SK-N-SH (cell line): Measurements from ENCODE around the gene BNIP3. TPM values are rescaled to one million over a fixed set of nuclear protein-coding genes. Genes with fewer than 3 reads are reported as not detected.

Experiments
- CTCF ChIA-PET: fragments of 300-600, 350-600 bp; formaldehyde crosslinking; extraction: SDS; loops from one replicate; lab custom pipeline; 2021; lab: Yijun Ruan, JAX
- POLR2A ChIA-PET: fragments of 350-600 bp; sonication (Branson Sonifier 250); formaldehyde crosslinking; extraction: SDS; loops from one replicate; lab custom pipeline; 2020; ENCODE audit warnings: antibody characterized with exemption, inconsistent platforms; lab: Yijun Ruan, JAX
- DNase-seq: peaks from one replicate; pipeline ENCODE4 v3.0.0; 2012
- H2AFZ ChIP-seq: fragments of 200-600 bp; sonication (generic); 2 replicates; pipeline ENCODE4 v1.8.1; 2016; ENCODE audit warnings: antibody characterized with exemption, mild to moderate bottlenecking, low read depth
- H3F3A ChIP-seq: fragments of 200-600 bp; sonication (generic); replicated peaks from 2 replicates; pipeline ENCODE3; 2016; ENCODE audit warnings: antibody characterized with exemption, mild to moderate bottlenecking; ENCODE audit not compliant: insufficient read depth
- H3K27ac ChIP-seq, 2 experiments: fragments of 200-500 bp in 1 of 2; fragments of 200-600 bp in 1 of 2; sonication (Bioruptor generic) in 1 of 2; sonication (generic), shearing (Covaris generic) in 1 of 2; 2 replicates each; pipeline versions ENCODE4 v1.5.1 to v1.6.1; 2014 to 2016; ENCODE audit warnings: low read depth in 2 of 2, inconsistent platforms in 1 of 2, low read length in 1 of 2, mild to moderate bottlenecking in 1 of 2, mixed read lengths in 1 of 2
- H3K27me3 ChIP-seq: fragments of 200-600 bp; sonication (generic), shearing (Covaris generic); 2 replicates; pipeline ENCODE4 v1.6.1; 2016; ENCODE audit warnings: mixed run types; ENCODE audit not compliant: insufficient read depth
- H3K36me3 ChIP-seq, 2 experiments: fragments of 200-500 bp in 1 of 2; fragments of 200-600 bp in 1 of 2; sonication (Bioruptor generic) in 1 of 2; sonication (generic) in 1 of 2; replicated peaks in 1 of 2; 2 replicates each; pipeline versions ENCODE3 to v1.5.1; 2014 to 2016; ENCODE audit warnings: low read length in 1 of 2, mild to moderate bottlenecking in 1 of 2; ENCODE audit not compliant: insufficient read depth in 2 of 2, control insufficient read depth in 1 of 2
- H3K4me1 ChIP-seq, 2 experiments: fragments of 200-500 bp in 1 of 2; fragments of 200-600 bp in 1 of 2; sonication (Bioruptor generic) in 1 of 2; sonication (generic), shearing (Covaris generic) in 1 of 2; 2 replicates each; pipeline versions ENCODE4 v1.5.1 to v1.6.1; 2014 to 2016; ENCODE audit warnings: low read depth in 1 of 2, low read length in 1 of 2, mixed run types in 1 of 2; ENCODE audit not compliant: insufficient read depth in 2 of 2, control insufficient read depth in 1 of 2
- H3K4me2 ChIP-seq: fragments of 200-600 bp; sonication (generic), shearing (Covaris generic); 2 replicates; pipeline ENCODE4 v1.6.1; 2017; ENCODE audit warnings: mixed run types
- H3K4me3 ChIP-seq, 2 experiments: fragments of 200-500 bp in 1 of 2; fragments of 200-600 bp in 1 of 2; sonication (Bioruptor generic) in 1 of 2; sonication (generic), shearing (Covaris generic) in 1 of 2; 2 replicates each; pipeline versions ENCODE4 v1.5.1 to v1.8.1; 2014 to 2016; ENCODE audit warnings: low read depth in 2 of 2, inconsistent platforms in 1 of 2, low read length in 1 of 2, mild to moderate bottlenecking in 1 of 2, mixed read lengths in 1 of 2, moderate library complexity in 1 of 2
- H3K79me2 ChIP-seq: fragments of 200-600 bp; sonication (generic); 2 replicates; pipeline ENCODE4 v1.8.1; 2017; ENCODE audit warnings: mild to moderate bottlenecking; ENCODE audit not compliant: insufficient read depth
- H3K9ac ChIP-seq: fragments of 200-600 bp; sonication (generic); 2 replicates; pipeline ENCODE4 v1.6.1; 2017; ENCODE audit warnings: mixed run types
- H3K9me2 ChIP-seq: fragments of 200-600 bp; sonication (generic); 2 replicates; pipeline ENCODE4 v1.6.1; 2017; ENCODE audit warnings: mixed run types
- H3K9me3 ChIP-seq: fragments of 200-600 bp; sonication (generic); 2 replicates; pipeline ENCODE4 v1.6.1; 2017; ENCODE audit warnings: mixed run types, mild to moderate bottlenecking, moderate library complexity
- H4K20me1 ChIP-seq: fragments of 200-600 bp; sonication (generic); 2 replicates; pipeline ENCODE4 v1.6.1; 2017; ENCODE audit warnings: mild to moderate bottlenecking, mixed run types; ENCODE audit not compliant: insufficient read depth
- ELF1 ChIP-seq: IDR thresholded peaks from 2 replicates; pipeline ENCODE4 v1.4.0; 2012
- EP300 ChIP-seq, 2 experiments: IDR thresholded peaks; 2 replicates each; pipeline versions ENCODE4 v1.4.0 to v1.6.1; 2012; ENCODE audit warnings: borderline replicate concordance in 1 of 2, low read depth in 1 of 2, low read length in 1 of 2
- FOSL2 ChIP-seq: IDR thresholded peaks from 2 replicates; pipeline ENCODE4 v1.4.0; 2012; ENCODE audit warnings: low read depth, mild to moderate bottlenecking, moderate library complexity, borderline replicate concordance
- FOXJ3 ChIP-seq: sonication (generic); formaldehyde crosslinking; IDR thresholded peaks from 2 replicates; pipeline ENCODE4 v1.5.1; 2020; ENCODE audit warnings: mild to moderate bottlenecking, missing genetic modification reagents
- FOXM1 ChIP-seq: IDR thresholded peaks from 2 replicates; pipeline ENCODE4 v1.4.0; 2012; ENCODE audit warnings: low read depth, mild to moderate bottlenecking
- GABPA ChIP-seq: IDR thresholded peaks from 2 replicates; pipeline ENCODE4 v1.4.0; 2012; ENCODE audit warnings: low read depth, mild to moderate bottlenecking
- GATA2 ChIP-seq: sonication (generic); formaldehyde crosslinking; IDR thresholded peaks from 2 replicates; pipeline ENCODE4 v1.5.0; 2020; ENCODE audit warnings: mild to moderate bottlenecking, missing genetic modification reagents
- JUND ChIP-seq: IDR thresholded peaks from 2 replicates; pipeline ENCODE4 v1.4.0; 2012
- MXI1 ChIP-seq: IDR thresholded peaks from 2 replicates; pipeline ENCODE4 v1.6.1; 2012; ENCODE audit warnings: mild to moderate bottlenecking, low read depth, low read length, improper control_type of control experiment
- NFIC ChIP-seq: IDR thresholded peaks from 2 replicates; pipeline ENCODE4 v1.4.0; 2012; ENCODE audit warnings: borderline replicate concordance
- RFX5 ChIP-seq: IDR thresholded peaks from 2 replicates; pipeline ENCODE4 v1.6.1; 2012; ENCODE audit warnings: mild to moderate bottlenecking, improper control_type of control experiment, low read length
- SIN3A ChIP-seq: IDR thresholded peaks from 2 replicates; pipeline ENCODE4 v1.6.1; 2012; ENCODE audit warnings: low read depth, mild to moderate bottlenecking, low read length, moderate library complexity, borderline replicate concordance
- TAF1 ChIP-seq: IDR thresholded peaks from 2 replicates; pipeline ENCODE4 v1.6.1; 2012; ENCODE audit warnings: low read depth, mild to moderate bottlenecking, low read length, moderate library complexity, borderline replicate concordance
- TEAD4 ChIP-seq: IDR thresholded peaks from 2 replicates; pipeline ENCODE4 v1.4.0; 2012; ENCODE audit warnings: mild to moderate bottlenecking, borderline replicate concordance; ENCODE audit not compliant: insufficient read depth
- YY1 ChIP-seq: IDR thresholded peaks from 2 replicates; pipeline ENCODE4 v1.4.0; 2012; ENCODE audit warnings: low read depth, mild to moderate bottlenecking
- WGBS: methylation state at CpG from one replicate; pipeline ENCODE4 v1.1.6; 2017; ENCODE audit warnings: low lambda C conversion rate; 5-methylcytosine and 5-hydroxymethylcytosine counted together
- polyA plus RNA-seq, 3 experiments: library from polyadenylated mRNA; depleted of rRNA; stranded (reverse); fragments of >200 nt; gene quantifications; 2 replicates each; pipeline ENCODE4 v1.2.3, GENCODE V29; 2012
- TF ChIP-seq, protein P1 (sequence below): fragments of 150-350 bp; IDR thresholded peaks from 2 replicates; pipeline ENCODE4 v1.6.1; 2017; ENCODE audit warnings: antibody characterized with exemption, low read length, low read depth, borderline replicate concordance
- TF ChIP-seq, protein P2 (sequence below): fragments of 150-350 bp; IDR thresholded peaks from 2 replicates; pipeline ENCODE4 v1.6.1; 2016; ENCODE audit warnings: mild to moderate bottlenecking, low read depth, low read length
- TF ChIP-seq, protein P3 (sequence below): IDR thresholded peaks from 2 replicates; pipeline ENCODE4; 2012
- TF ChIP-seq, protein P4 (sequence below): IDR thresholded peaks from 2 replicates; pipeline ENCODE4 v1.4.0; 2012; ENCODE audit warnings: low read depth
- TF ChIP-seq, protein P5 (sequence below): IDR thresholded peaks from 2 replicates; pipeline ENCODE4 v1.4.0; 2012; ENCODE audit warnings: low read depth, borderline replicate concordance

BNIP3 gene
- polyA plus RNA-seq, 1 of the 3 experiments (the other 2 are of a cell fraction), result 40.3 TPM

DNA sequence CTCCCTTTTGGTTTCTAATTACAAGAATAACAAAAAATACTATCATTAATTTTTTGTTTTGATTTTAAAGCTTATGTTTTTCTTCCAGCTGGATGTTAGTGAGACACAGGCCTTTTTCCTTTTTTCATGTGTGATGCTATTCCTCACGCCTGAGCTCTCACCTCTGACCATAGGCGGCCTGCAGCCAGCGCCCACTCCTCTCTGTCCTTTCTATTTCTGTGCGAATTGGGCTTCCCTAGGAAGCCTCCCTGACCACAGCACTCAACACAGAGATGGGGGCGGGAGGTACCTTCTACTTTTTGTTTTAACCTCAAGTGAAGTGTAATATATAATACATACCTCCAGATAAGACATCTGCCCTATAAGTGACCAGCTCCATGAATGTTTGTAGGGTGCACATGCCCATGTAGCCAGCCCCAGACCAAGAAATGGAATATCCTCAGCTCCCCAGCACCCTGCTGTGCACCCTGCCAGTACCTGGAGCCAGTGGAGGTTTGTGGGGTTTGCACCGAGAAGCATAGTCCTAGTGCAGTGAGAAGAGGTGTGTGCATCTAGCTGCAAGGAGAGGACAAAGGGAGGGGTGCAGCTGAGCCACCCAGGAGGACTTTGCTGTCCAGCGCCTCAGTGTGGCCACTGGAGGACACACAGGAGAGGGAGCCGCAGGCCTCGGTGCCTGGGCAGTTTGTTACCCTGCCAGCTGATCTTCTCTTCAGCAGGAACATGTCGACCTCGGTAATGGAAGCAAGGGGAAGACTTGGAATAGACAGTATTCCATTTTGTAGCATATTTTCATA is 38.5 kb downstream of the BNIP3 start (continued):
- TF ChIP-seq FOXJ3 (CRISPR knock-in tag), result no peak
- no peak for TF ChIP-seq FOXM1
- TF ChIP-seq, protein P1, sequence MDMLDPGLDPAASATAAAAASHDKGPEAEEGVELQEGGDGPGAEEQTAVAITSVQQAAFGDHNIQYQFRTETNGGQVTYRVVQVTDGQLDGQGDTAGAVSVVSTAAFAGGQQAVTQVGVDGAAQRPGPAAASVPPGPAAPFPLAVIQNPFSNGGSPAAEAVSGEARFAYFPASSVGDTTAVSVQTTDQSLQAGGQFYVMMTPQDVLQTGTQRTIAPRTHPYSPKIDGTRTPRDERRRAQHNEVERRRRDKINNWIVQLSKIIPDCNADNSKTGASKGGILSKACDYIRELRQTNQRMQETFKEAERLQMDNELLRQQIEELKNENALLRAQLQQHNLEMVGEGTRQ, result no peak
- TF ChIP-seq, all 33 proteins: peak for 3

DNA sequence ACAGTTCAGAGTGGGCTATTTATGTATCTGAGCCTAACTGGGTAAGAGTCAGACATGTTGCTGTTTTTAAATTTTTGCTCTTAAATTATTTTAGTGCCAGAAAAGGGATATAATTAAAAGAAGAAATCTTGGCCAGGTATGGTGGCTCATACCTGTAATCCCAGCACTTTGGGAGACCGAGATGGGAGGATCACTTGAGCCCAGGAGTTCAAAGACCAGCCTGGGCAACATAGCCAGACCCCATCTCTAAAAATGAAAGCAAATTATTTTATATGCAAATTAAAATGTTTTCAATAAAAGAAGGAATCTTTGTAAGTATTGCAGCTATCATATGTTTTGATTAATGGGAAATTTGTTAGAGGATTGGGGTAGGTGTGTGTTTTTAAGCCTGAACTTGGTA is 39.3 kb downstream of the BNIP3 start:
- Histone ChIP-seq H3K4me3 (no peak overlapping the region), H3K4me1 (peaks cover 0 to 18% of the 10 kb centered on the region in 2 experiments; a peak in 3 of 4 replicates), H3K4me2 (no peak overlapping the region), H3K27me3 (no peaks in the 10 kb centered on the region), H3K9me2 (no peaks in the 10 kb centered on the region), H3K36me3 (peaks cover 35 to 61% of the 10 kb centered on the region in 2 experiments)
- CTCF ChIA-PET, result interaction anchor here (1.2 to 2.4 kb wide), 4 partner anchors 15 to 200 kb away, joined by 3 to 11 read pairs (median 6); no protein-coding TSS in a partner anchor
- no peak for DNase-seq
- TF ChIP-seq ELF1 (no peak), MXI1 (no peak), GATA2 (CRISPR knock-in tag) (no peak), NFIC (no peak), RFX5 (no peak), SIN3A (no peak), YY1 (no peak), GABPA (no peak), FOSL2 (no peak), JUND (no peak), TEAD4 (no peak), EP300 (IDR thresholded peaks at IDR 0.05; ENCODE audit: borderline replicate concordance in 1 of 2, low read depth in 1 of 2, low read length in 1 of 2) (no peak), FOXJ3 (CRISPR knock-in tag) (no peak), TAF1 (no peak)
- TF ChIP-seq, protein P2, sequence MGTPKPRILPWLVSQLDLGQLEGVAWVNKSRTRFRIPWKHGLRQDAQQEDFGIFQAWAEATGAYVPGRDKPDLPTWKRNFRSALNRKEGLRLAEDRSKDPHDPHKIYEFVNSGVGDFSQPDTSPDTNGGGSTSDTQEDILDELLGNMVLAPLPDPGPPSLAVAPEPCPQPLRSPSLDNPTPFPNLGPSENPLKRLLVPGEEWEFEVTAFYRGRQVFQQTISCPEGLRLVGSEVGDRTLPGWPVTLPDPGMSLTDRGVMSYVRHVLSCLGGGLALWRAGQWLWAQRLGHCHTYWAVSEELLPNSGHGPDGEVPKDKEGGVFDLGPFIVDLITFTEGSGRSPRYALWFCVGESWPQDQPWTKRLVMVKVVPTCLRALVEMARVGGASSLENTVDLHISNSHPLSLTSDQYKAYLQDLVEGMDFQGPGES, result no peak
- TF ChIP-seq, protein P3, sequence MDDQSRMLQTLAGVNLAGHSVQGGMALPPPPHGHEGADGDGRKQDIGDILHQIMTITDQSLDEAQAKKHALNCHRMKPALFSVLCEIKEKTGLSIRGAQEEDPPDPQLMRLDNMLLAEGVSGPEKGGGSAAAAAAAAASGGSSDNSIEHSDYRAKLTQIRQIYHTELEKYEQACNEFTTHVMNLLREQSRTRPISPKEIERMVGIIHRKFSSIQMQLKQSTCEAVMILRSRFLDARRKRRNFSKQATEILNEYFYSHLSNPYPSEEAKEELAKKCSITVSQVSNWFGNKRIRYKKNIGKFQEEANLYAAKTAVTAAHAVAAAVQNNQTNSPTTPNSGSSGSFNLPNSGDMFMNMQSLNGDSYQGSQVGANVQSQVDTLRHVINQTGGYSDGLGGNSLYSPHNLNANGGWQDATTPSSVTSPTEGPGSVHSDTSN, result no peak
- TF ChIP-seq, protein P1, result no peak
- TF ChIP-seq, protein P4, sequence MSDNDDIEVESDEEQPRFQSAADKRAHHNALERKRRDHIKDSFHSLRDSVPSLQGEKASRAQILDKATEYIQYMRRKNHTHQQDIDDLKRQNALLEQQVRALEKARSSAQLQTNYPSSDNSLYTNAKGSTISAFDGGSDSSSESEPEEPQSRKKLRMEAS, result no peak
- TF ChIP-seq, protein P5, sequence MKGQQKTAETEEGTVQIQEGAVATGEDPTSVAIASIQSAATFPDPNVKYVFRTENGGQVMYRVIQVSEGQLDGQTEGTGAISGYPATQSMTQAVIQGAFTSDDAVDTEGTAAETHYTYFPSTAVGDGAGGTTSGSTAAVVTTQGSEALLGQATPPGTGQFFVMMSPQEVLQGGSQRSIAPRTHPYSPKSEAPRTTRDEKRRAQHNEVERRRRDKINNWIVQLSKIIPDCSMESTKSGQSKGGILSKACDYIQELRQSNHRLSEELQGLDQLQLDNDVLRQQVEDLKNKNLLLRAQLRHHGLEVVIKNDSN, result no peak
- TF ChIP-seq, all 33 proteins: peak for 0
- Histone ChIP-seq H3K9me3 (no peaks in the 10 kb centered on the region), H3K9ac (no peak overlapping the region), H3K79me2 (peaks cover 1% of the 10 kb centered on the region; the same call in 1 of the 2 replicates), H2AFZ (no peak overlapping the region), H3F3A (peaks cover 21% of the 10 kb centered on the region), H3K27ac (no peak overlapping the region), H4K20me1 (no peaks in the 10 kb centered on the region)
- 91% methylated on average over 1 of the region's 1 CpG for WGBS
- POLR2A ChIA-PET, result interaction anchor here (1.4 kb wide), 1 partner anchor 19 kb away, joined by 5 read pairs; no protein-coding TSS in a partner anchor
